H1 (cell line): ENCODE results near the gene MGAT4D. TPM values are rescaled to one million over a fixed set of nuclear protein-coding genes. Genes with fewer than 3 reads are reported as not detected.

ENCODE experiments used
- CTCF ChIA-PET: fragments of 300-600 bp; sonication (Branson Sonifier 250); formaldehyde crosslinking; loops from one replicate; lab custom pipeline; 2021; ENCODE audit not compliant: partially characterized antibody; lab: Charles Lee
- POLR2A ChIA-PET: fragments of 300-600 bp; sonication (Branson Sonifier 250); formaldehyde crosslinking; loops from one replicate; lab custom pipeline; 2021; ENCODE audit warnings: inconsistent platforms; ENCODE audit not compliant: partially characterized antibody; lab: Charles Lee
- DNase-seq, 2 experiments: peaks; one replicate each; pipeline versions ENCODE4 v3.0.0 to v3.0.0-alpha.2; 2010 to 2022; ENCODE audit warnings: low spot score in 2 of 2, low read depth in 1 of 2, mixed read lengths in 1 of 2
- FAIRE-seq: peaks from 2 replicates; lab custom pipeline; 2011; peaks lifted over from hg19 to GRCh38; lab: Jason Lieb, UNC
- H2AFZ ChIP-seq: 2 replicates; pipeline ENCODE4 v1.8.1; 2012; ENCODE audit warnings: low read length, inconsistent platforms
- H2AK5ac ChIP-seq: 2 replicates; pipeline ENCODE4 v1.6.1; 2013; ENCODE audit warnings: low read depth, low read length
- H2BK120ac ChIP-seq: replicated peaks from 2 replicates; pipeline ENCODE3; 2013; ENCODE audit warnings: low read depth, low read length, inconsistent platforms
- H2BK12ac ChIP-seq: 2 replicates; pipeline ENCODE4 v1.6.1; 2013; ENCODE audit warnings: low read depth, low read length
- H2BK15ac ChIP-seq: 2 replicates; pipeline ENCODE4 v1.6.1; 2013; ENCODE audit warnings: low read length
- H2BK20ac ChIP-seq: 2 replicates; pipeline ENCODE4 v1.6.1; 2013; ENCODE audit warnings: low read length
- H2BK5ac ChIP-seq: 2 replicates; pipeline ENCODE4 v1.6.1; 2013; ENCODE audit warnings: low read depth, low read length
- H3K14ac ChIP-seq: 2 replicates; pipeline ENCODE4 v1.6.1; 2013; ENCODE audit warnings: inconsistent platforms; ENCODE audit not compliant: insufficient read length
- H3K18ac ChIP-seq: 2 replicates; pipeline ENCODE4 v1.6.1; 2013; ENCODE audit warnings: low read length; ENCODE audit errors: extremely low read depth
- H3K23ac ChIP-seq: 2 replicates; pipeline ENCODE4 v1.6.1; 2013; ENCODE audit warnings: inconsistent platforms; ENCODE audit not compliant: insufficient read length
- H3K23me2 ChIP-seq: 2 replicates; pipeline ENCODE4 v1.6.1; 2013; ENCODE audit warnings: low read depth, low read length
- H3K27ac ChIP-seq: 2 replicates; pipeline ENCODE4 v1.6.1; 2011; ENCODE audit warnings: low read depth, low read length, inconsistent platforms
- H3K27me3 ChIP-seq, 4 experiments: replicated peaks in 1 of 4; 1 replicate in 1 of 4; 2 replicates in 3 of 4; pipeline versions ENCODE4 v1.6.1 to v1.8.1; 2011 to 2013; ENCODE audit warnings: low read length in 3 of 4, mild to moderate bottlenecking in 3 of 4, inconsistent platforms in 2 of 4, mixed read lengths in 2 of 4, moderate library complexity in 1 of 4; ENCODE audit not compliant: control insufficient read depth in 3 of 4, insufficient read depth in 3 of 4; ENCODE audit errors: extremely low read depth in 1 of 4
- H3K36me3 ChIP-seq, 4 experiments: 2 replicates each; pipeline versions ENCODE4 v1.6.1 to v1.8.1; 2011 to 2013; ENCODE audit warnings: mild to moderate bottlenecking in 4 of 4, low read length in 3 of 4, moderate library complexity in 2 of 4, control low read depth in 1 of 4, inconsistent platforms in 1 of 4; ENCODE audit not compliant: insufficient read depth in 4 of 4, control insufficient read depth in 2 of 4
- H3K4ac ChIP-seq: replicated peaks from 2 replicates; pipeline ENCODE3; 2013; ENCODE audit warnings: low read length, low read depth, mixed read lengths, inconsistent platforms; ENCODE audit not compliant: insufficient read length
- H3K4me1 ChIP-seq, 4 experiments: replicated peaks in 1 of 4; 1 replicate in 1 of 4; 2 replicates in 3 of 4; pipeline versions ENCODE4 v1.6.1 to v1.8.1; 2011 to 2013; ENCODE audit warnings: low read length in 3 of 4, inconsistent platforms in 2 of 4, mixed read lengths in 1 of 4; ENCODE audit not compliant: insufficient read depth in 4 of 4, control insufficient read depth in 3 of 4
- H3K4me2 ChIP-seq, 2 experiments: 2 replicates each; pipeline versions ENCODE4 v1.6.1 to v1.8.1; 2011 to 2013; ENCODE audit warnings: low read depth in 2 of 2, low read length in 2 of 2, control low read depth in 1 of 2, inconsistent platforms in 1 of 2, mild to moderate bottlenecking in 1 of 2; ENCODE audit not compliant: insufficient read depth in 1 of 2
- H3K4me3 ChIP-seq, 4 experiments: fragments of 200-600, 300-600 bp in 1 of 4; sonication (generic), shearing (Covaris generic), sonication (Bioruptor Twin) in 1 of 4; 2 replicates each; pipeline versions ENCODE4 v1.5.1 to v1.8.1; 2011 to 2016; ENCODE audit warnings: low read length in 4 of 4, low read depth in 3 of 4, control low read depth in 2 of 4, inconsistent platforms in 2 of 4, mild to moderate bottlenecking in 2 of 4, mixed read lengths in 1 of 4, moderate library complexity in 1 of 4; ENCODE audit not compliant: insufficient read depth in 2 of 4; ENCODE audit errors: extremely low read depth in 1 of 4
- H3K56ac ChIP-seq: replicated peaks from 2 replicates; pipeline ENCODE3; 2013; ENCODE audit warnings: low read depth, mild to moderate bottlenecking, mixed read lengths, low read length, inconsistent platforms; ENCODE audit not compliant: insufficient read length
- H3K79me1 ChIP-seq: 2 replicates; pipeline ENCODE4 v1.6.1; 2013; ENCODE audit warnings: low read depth, low read length, control low read depth
- H3K79me2 ChIP-seq, 2 experiments: 2 replicates each; pipeline versions ENCODE4 v1.6.1 to v1.8.1; 2012 to 2013; ENCODE audit warnings: low read length in 2 of 2, mild to moderate bottlenecking in 2 of 2, inconsistent platforms in 1 of 2; ENCODE audit not compliant: insufficient read depth in 2 of 2, control insufficient read depth in 1 of 2
- H3K9ac ChIP-seq, 4 experiments: replicated peaks in 1 of 4; 1 replicate in 1 of 4; 2 replicates in 3 of 4; pipeline versions ENCODE4 v1.6.1 to v1.8.1; 2011 to 2013; ENCODE audit warnings: low read depth in 3 of 4, low read length in 3 of 4, control low read depth in 2 of 4, mild to moderate bottlenecking in 2 of 4, moderate library complexity in 2 of 4, inconsistent platforms in 1 of 4; ENCODE audit errors: extremely low read depth in 1 of 4
- H3K9me3 ChIP-seq, 2 experiments: 2 replicates each; pipeline versions ENCODE4 v1.6.1 to v1.8.1; 2012 to 2013; ENCODE audit warnings: mild to moderate bottlenecking in 2 of 2, moderate library complexity in 2 of 2, control low read depth in 1 of 2, inconsistent platforms in 1 of 2, low read depth in 1 of 2, low read length in 1 of 2, mixed read lengths in 1 of 2; ENCODE audit not compliant: insufficient read depth in 2 of 2
- H4K20me1 ChIP-seq, 2 experiments: replicated peaks in 1 of 2; 2 replicates each; pipeline versions ENCODE3 to v1.8.1; 2011 to 2013; ENCODE audit warnings: inconsistent platforms in 2 of 2, low read length in 2 of 2, mild to moderate bottlenecking in 1 of 2; ENCODE audit not compliant: insufficient read depth in 2 of 2, control insufficient read depth in 1 of 2
- H4K5ac ChIP-seq: 2 replicates; pipeline ENCODE4 v1.6.1; 2013; ENCODE audit warnings: low read length, low read depth, mixed read lengths, inconsistent platforms; ENCODE audit not compliant: insufficient read length
- H4K8ac ChIP-seq: 2 replicates; pipeline ENCODE4 v1.8.0; 2013; ENCODE audit warnings: mild to moderate bottlenecking, moderate library complexity, low read length, inconsistent platforms; ENCODE audit not compliant: insufficient read depth; ENCODE audit errors: extremely low read depth
- H4K91ac ChIP-seq: replicated peaks from 2 replicates; pipeline ENCODE3; 2013; ENCODE audit warnings: low read length, mixed read lengths, inconsistent platforms; ENCODE audit not compliant: insufficient read length
- BCL11A ChIP-seq, 2 experiments: IDR thresholded peaks; one replicate each; pipeline ENCODE4 v1.6.1; 2011; ENCODE audit warnings: low read depth in 2 of 2, low read length in 2 of 2, mild to moderate bottlenecking in 2 of 2
- CHD2 ChIP-seq: IDR thresholded peaks from 2 replicates; pipeline ENCODE4 v1.6.1; 2012; ENCODE audit warnings: low read length, improper control_type of control experiment
- EGR1 ChIP-seq: IDR thresholded peaks from 2 replicates; pipeline ENCODE4 v1.6.1; 2011; ENCODE audit warnings: low read depth, low read length, borderline replicate concordance
- GABPA ChIP-seq: IDR thresholded peaks from 2 replicates; pipeline ENCODE4 v1.6.1; 2011; ENCODE audit warnings: mild to moderate bottlenecking, low read length, moderate library complexity, borderline replicate concordance; ENCODE audit not compliant: insufficient read depth
- HDAC6 ChIP-seq: IDR thresholded peaks from one replicate; pipeline ENCODE4 v1.7.1; 2012; ENCODE audit warnings: low read depth, mild to moderate bottlenecking, inconsistent platforms, low read length, moderate library complexity
- KDM1A ChIP-seq: fragments of 200-600, 300-600 bp; sonication (generic); IDR thresholded peaks from 2 replicates; pipeline ENCODE4 v1.7.1; 2016; ENCODE audit warnings: mild to moderate bottlenecking, low read length, borderline replicate concordance
- RNF2 ChIP-seq: fragments of 200-900, 300-1000 bp; sonication (generic); IDR thresholded peaks from 2 replicates; pipeline ENCODE4 v1.7.1; 2016; ENCODE audit warnings: borderline replicate concordance, low read depth, mild to moderate bottlenecking, antibody characterized with exemption, low read length; ENCODE audit not compliant: poor library complexity, severe bottlenecking; ENCODE audit errors: missing control alignments
- TEAD4 ChIP-seq: IDR thresholded peaks from 2 replicates; pipeline ENCODE4 v1.6.1; 2012; ENCODE audit warnings: low read depth, low read length, inconsistent platforms, mixed read lengths
- ZNF274 ChIP-seq: IDR thresholded peaks from 2 replicates; pipeline ENCODE4 v1.7.0; 2012; ENCODE audit warnings: low read length, borderline replicate concordance; ENCODE audit errors: extremely low read depth
- polyA plus RNA-seq, 7 experiments: library from polyadenylated mRNA; depleted of rRNA in 3 of 7; stranded (reverse) in 5 of 7; unstranded in 2 of 7; fragments of >200 nt in 5 of 7; fragments of 200-250 nt in 2 of 7; gene quantifications; 1 replicate in 5 of 7; 2 replicates in 1 of 7; 4 replicates in 1 of 7; pipeline versions ENCODE4 v1.2.1 to v1.2.3, GENCODE V29; 2011 to 2013; ENCODE audit warnings: missing spikeins in 2 of 7, mixed read lengths in 2 of 7
- total RNA-seq: library from RNA; stranded (reverse); fragmentation: NEBNext Ultra II Directional; extraction: Animal tissue kit (Norgen Biotek cat#: 25700); gene quantifications from 2 replicates; pipeline ENCODE4 v1.2.1, GENCODE V29; 2021

The MGAT4D gene
- total and polyA plus RNA-seq, 2 of the 8 experiments (the other 6 are each of a cell fraction or from before 2014, with no cell fraction given), result not detected

DNA sequence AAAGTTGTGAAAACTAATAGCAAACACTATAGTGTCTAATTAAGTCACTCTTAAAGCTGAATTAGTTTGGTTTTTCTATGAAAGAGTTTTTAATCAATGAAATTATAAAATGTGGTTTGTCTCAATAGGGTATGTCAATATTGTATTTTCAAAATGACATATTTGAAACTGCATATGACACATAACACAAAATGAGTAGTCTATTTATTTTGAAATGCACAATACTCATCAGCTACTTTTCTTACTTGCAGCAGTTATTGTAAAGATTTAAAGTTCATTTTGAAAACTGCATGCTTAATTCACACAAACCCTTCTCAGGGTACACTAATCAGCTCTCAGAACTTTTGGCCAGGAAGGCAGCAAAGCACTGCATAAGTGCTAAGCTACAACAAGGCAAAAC lies 91.8 kb downstream of the MGAT4D start:
- no peaks in the 10 kb centered on the region for H3K36me3 ChIP-seq
- no peak overlapping the region for H2BK20ac ChIP-seq
- H4K20me1 ChIP-seq, result no peaks in the 10 kb centered on the region
- H3K4me3 ChIP-seq, result no peak overlapping the region
- H3K27ac ChIP-seq, result no peak overlapping the region
- no peaks in the 10 kb centered on the region for H3K79me1 ChIP-seq
- POLR2A ChIA-PET, result no interaction called here
- H3K23me2 ChIP-seq, result no peaks in the 10 kb centered on the region
- no peak overlapping the region for H2BK15ac ChIP-seq
- CTCF ChIA-PET, result no interaction called here
- H4K91ac ChIP-seq, result no peak overlapping the region
- H3K4ac ChIP-seq, result no peak overlapping the region
- no peaks in the 10 kb centered on the region for H3K79me2 ChIP-seq
- no peak for DNase-seq
- H3K27me3 ChIP-seq, result no peaks in the 10 kb centered on the region
- no peak overlapping the region for H3K4me2 ChIP-seq
- no peak overlapping the region for H3K9ac ChIP-seq
- H2AFZ ChIP-seq, result no peak overlapping the region
- no peak overlapping the region for H2AK5ac ChIP-seq
- no peak overlapping the region for H2BK12ac ChIP-seq
- no peak overlapping the region for H3K23ac ChIP-seq
- no peak overlapping the region for H4K8ac ChIP-seq
- H3K18ac ChIP-seq, result no peak overlapping the region
- H4K5ac ChIP-seq, result no peak overlapping the region
- H3K9me3 ChIP-seq, result no peaks in the 10 kb centered on the region
- H3K14ac ChIP-seq, result no peak overlapping the region
- no peak overlapping the region for H3K56ac ChIP-seq
- H2BK120ac ChIP-seq, result no peak overlapping the region
- H3K4me1 ChIP-seq, result no peaks in the 10 kb centered on the region
- no peak for FAIRE-seq
- H2BK5ac ChIP-seq, result no peak overlapping the region
- TF ChIP-seq TEAD4 (no peak), BCL11A (IDR thresholded peaks at IDR 0.05; ENCODE audit: low read depth in 2 of 2, low read length in 2 of 2) (no peak), GABPA (no peak), KDM1A (no peak), EGR1 (no peak), ZNF274 (no peak), HDAC6 (no peak), RNF2 (no peak), CHD2 (no peak)
